Stimulated activated CD4-positive, alpha-beta T cell treated with anti-CD3 and anti-CD28 coated beads, Interleukin-4, amount 100 ng/mL, for 24 hours (primary cell): Measurements from ENCODE around the gene PDIK1L.
"Not testable (repeated sequence)": the region's sequence is repeated elsewhere in the genome, so short reads cannot be mapped to it uniquely, and the experiment has no call there.

Experiments used
- DNase-seq: peaks from one replicate; pipeline ENCODE4 v3.0.0-alpha.2; 2020

The PDIK1L gene

GRCh38 chr1:26092422-26092821 is 19.2 kb upstream of the PDIK1L start:
- DNase-seq, result no peak

- DNase-seq, result not testable (repeated sequence)
Observed at GRCh38 chr1:26093569-26093968, 18.1 kb upstream of the PDIK1L start.

DNA sequence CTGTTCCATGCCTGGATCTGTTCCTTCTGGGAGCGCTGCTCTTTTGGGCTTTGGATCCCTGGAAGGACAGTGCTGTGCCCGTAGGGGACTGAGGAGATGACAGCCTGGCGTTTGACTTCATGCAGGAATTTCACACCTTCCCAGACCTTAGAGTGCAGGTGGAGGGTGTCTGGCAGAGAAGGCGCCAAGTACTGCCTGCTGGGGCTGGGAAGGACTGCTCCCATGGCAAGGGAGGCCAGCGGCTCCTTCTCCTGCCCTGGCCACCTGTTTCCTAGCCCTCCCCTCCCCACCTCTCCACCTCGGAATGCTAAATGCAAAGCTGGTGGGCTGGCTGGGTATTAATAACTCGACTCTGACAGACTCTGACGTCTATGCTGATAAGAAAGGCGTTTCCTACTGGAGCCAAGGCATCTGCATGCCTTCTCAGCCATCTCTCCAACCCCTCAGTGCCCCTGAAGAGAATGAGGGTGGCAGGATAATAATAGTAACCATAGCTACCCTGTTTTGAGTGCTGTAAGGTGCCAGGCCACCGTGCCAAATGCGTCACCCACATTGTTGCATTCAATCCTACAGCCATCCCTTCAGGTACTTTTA is 17.5 kb upstream of the PDIK1L start:
- DNase-seq, result no peak

DNA sequence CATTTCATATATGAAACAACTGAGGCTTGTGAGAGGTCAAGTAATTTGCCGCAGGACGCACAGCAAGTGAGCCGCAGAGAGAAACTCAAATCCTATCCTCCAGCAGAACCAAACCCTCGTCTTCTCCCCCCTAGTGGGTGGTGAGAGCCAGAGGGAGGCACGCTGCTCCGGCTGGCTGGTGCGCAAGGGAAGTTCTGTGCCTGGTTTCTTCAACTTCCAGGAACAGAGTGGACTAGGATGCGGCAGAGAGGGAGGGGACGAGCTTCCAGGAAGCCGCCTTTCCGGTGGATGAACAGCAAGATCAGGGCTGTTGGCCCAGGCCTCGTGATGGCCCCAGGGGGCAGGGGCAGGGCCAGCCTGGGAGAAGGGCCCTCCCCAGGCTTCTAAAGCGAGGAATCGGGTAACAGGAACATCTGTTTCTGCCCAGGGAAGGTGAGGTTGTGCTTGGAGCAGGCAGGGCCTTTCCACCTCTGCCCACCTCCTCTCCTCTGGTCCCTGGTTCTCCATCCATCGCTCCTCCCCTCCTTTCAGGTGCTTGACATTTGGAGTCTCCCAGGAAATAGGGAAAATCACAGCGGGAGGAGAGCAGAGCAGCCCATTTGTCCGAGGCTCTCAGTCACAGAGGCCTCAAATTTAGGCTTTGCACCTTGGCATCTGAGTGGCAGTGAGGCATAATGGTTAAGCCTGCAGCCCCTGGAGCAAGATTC is 16.8 kb upstream of the PDIK1L start:
- DNase-seq, result no peak

DNA sequence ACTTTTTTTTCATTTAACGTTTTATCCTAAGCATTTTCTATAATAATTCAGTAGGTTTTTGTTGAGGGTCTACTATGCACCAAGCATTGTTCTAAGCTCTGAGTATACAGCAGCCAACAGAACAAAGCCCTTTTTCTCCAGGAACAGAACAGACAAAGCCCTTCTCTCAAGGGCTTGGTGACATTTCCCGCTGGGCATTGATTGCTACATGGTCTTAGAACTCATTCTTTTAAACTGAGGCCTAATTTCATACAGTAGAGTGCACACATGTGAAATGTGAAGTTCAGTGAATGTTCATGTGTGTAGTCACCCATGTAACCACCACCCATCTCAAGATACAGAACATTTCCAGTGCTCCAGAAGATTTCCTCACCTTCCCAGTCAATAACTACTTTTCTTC is 15.2 kb upstream of the PDIK1L start:
- no peak for DNase-seq

GRCh38 chr1:26097696-26098095 is 13.9 kb upstream of the PDIK1L start:
- no peak for DNase-seq

DNA sequence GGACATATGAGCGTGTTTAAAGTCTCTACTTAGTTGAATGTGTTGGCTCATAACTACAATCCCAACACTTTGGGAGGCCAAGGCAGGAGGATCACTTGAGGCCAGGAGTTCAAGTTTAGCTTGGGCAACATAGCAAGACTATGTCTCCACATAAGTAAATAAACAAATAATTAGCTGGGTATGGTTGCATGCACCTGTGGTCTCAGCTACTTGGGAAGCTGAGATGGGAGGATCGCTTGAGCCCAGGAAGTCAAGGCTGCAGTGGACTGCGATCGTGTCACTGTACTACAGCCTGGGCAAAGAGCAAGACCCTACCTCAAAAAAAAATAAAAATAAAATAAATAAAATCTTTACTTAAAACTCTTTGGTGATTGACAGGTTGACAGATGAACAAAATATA is 13.0 kb upstream of the PDIK1L start:
- DNase-seq, result no peak

DNA sequence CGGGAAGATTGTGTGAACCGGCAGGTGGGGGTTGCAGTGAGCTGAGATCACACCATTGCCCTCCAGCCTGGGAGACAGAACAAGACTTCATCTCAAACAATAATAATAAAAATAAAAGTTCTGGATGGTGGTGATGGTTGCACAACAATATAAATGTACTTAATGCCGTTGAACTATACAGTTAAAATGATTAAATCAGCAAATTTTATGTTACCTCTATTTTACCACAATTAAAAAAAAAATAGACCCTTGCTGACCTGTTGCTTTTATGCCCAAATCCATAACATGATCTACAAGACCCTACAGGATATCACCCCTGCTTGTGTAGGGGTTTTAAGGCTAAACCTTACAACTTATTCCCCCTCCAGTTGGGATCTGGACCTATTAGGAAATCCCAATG is 11.8 kb upstream of the PDIK1L start:
- no peak for DNase-seq

DNA sequence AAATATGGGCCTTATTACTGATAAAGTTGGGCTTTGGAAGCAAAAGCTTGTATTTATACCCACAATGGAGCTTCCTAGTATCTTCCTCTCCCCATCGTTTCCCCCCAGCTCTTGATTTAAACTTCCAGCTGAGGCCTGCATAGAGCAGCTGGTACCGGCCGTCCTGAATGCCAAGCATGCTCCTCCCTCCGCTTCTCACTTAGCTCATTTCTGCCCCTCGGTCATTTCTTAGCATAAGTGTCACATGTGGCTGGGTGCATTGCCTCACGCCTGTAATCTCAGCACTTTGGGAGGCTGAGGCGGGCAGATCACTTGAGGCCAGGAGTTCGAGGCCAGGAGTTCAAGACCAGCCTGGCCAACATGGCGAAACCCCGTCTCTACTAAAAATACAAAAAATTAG is 11.4 kb upstream of the PDIK1L start:
- not testable (repeated sequence) for DNase-seq

GRCh38 chr1:26102119-26102518 is 9.5 kb upstream of the PDIK1L start:
- no peak for DNase-seq

- no peak for DNase-seq
Observed at GRCh38 chr1:26102526-26102925, 9.1 kb upstream of the PDIK1L start.

DNA sequence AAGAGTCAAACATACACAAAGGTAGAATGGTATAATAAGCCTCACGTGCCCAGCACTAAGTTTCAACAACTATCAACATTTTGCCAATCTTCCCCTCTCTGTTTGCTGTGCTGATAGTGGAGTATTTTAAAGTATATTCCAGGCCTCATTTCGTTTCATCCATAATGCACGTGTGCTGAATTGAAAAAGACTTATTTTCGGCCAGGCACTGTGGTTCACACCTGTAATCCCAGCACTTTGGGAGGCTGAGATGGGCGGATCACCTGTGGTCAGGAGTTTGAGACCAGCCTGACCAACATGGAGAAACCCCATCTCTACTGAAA is 6.4 kb upstream of the PDIK1L start:
- DNase-seq, result not testable (repeated sequence)

GRCh38 chr1:26109229-26110164 is 2.1 kb upstream of the PDIK1L start:
- DNase-seq, result no peak

- DNase-seq, result peak; percentile 74
Observed at GRCh38 chr1:26110731-26111529, 694 bp upstream of the PDIK1L start.

GRCh38 chr1:26112407-26112775 is 767 bp downstream of the PDIK1L start:
- DNase-seq, result no peak

GRCh38 chr1:26114165-26114927 is 2.7 kb downstream of the PDIK1L start:
- DNase-seq, result no peak

GRCh38 chr1:26119892-26120608 is 8.4 kb downstream of the PDIK1L start:
- DNase-seq, result no peak

GRCh38 chr1:26121854-26122773 is 10.5 kb downstream of the PDIK1L start:
- DNase-seq, result no peak

DNA sequence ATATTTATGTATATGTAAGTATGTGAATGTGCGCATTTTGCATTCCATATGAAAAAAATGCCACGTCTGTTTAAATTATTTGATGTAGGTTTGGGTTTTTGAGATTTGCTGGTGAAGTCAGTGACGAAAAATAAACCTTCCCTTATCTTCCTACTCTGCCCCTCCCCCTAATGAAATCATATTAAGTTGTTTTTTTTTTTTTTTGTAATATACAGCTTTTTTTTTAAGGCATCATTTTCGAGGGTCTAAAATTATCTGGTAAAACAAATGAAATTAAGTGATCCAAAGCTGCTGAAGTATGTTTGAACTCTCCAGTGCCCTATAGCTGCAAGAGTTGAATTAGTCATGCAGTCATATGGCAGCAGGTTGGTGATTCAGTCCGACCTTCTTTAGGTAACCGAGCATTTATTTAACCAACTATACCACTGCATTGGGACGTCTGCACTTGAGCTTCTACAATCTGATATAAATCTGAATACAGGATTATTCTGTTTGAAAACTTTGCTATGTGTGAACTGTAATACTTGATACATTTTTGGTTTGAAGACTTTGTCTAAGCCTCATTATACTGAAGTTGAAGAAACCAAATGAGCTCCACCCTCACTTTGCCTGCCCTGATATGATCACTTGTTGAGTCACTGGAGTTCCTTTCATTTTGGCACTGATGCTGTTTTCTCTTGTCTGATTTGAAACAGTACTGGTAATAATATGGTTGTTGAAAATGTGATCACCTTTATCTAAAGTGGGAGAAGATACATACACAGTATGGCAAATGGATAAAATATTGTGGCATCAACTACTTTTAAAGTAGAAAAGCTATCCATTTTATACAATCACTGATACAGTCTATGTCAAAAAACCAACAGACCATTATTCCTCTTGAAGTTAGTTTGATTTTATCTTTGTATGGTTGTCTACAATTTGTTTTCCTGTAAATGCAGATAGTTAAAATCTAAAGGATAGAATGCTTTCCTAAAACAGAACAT is 11.7 kb downstream of the PDIK1L start:
- DNase-seq, result peak; percentile 18
